CD4-positive, alpha-beta memory T cell (primary cell): ENCODE data around the gene RNF38. TPM values are rescaled to one million over a fixed set of nuclear protein-coding genes. Genes with fewer than 3 reads are reported as not detected.
"Not testable (repeated sequence)": the region's sequence is repeated elsewhere in the genome, so short reads cannot be mapped to it uniquely, and the experiment has no call there.

ENCODE experiments used
- CTCF ChIA-PET: fragments of 350-600 bp; sonication (Branson Sonifier 250); formaldehyde crosslinking; loops from one replicate; lab custom pipeline; 2021; ENCODE audit warnings: inconsistent platforms; ENCODE audit not compliant: partially characterized antibody; lab: Charles Lee
- POLR2A ChIA-PET: fragments of 350-600 bp; sonication (Branson Sonifier 250); formaldehyde crosslinking; loops from one replicate; lab custom pipeline; 2021; ENCODE audit not compliant: partially characterized antibody; lab: Charles Lee
- DNase-seq, 5 donors: peaks; one replicate each; pipeline versions ENCODE4 v3.0.0 to v3.0.0-alpha.2; 2020 to 2022; ENCODE audit warnings: mixed read lengths in 1 of 5
- H3K27ac ChIP-seq: one replicate; pipeline ENCODE4 v1.7.0; 2013; ENCODE audit warnings: low read depth, low read length
- H3K27me3 ChIP-seq: 2 replicates; pipeline ENCODE4 v1.7.0; 2013; ENCODE audit warnings: mild to moderate bottlenecking, low read length, moderate library complexity; ENCODE audit not compliant: insufficient read depth
- H3K36me3 ChIP-seq: 2 replicates; pipeline ENCODE4 v1.7.0; 2013; ENCODE audit warnings: mild to moderate bottlenecking, low read length, moderate library complexity; ENCODE audit not compliant: insufficient read depth
- H3K4me1 ChIP-seq: 2 replicates; pipeline ENCODE4 v1.7.0; 2013; ENCODE audit warnings: mild to moderate bottlenecking, low read length, moderate library complexity; ENCODE audit not compliant: insufficient read depth
- H3K4me3 ChIP-seq, 2 donors: one replicate each; pipeline ENCODE4 v1.7.0; 2013; ENCODE audit warnings: low read length in 2 of 2, mild to moderate bottlenecking in 1 of 2
- H3K9me3 ChIP-seq, 2 donors: one replicate each; pipeline ENCODE4 v1.7.0; 2013; ENCODE audit warnings: low read length in 2 of 2, control low read depth in 1 of 2; ENCODE audit not compliant: control insufficient read depth in 1 of 2
- H3K27ac Mint-ChIP-seq, 7 donors: one replicate each; pipeline ENCODE4 v1.8.0; 2020 to 2021; ENCODE audit warnings: mixed read lengths in 7 of 7, mild to moderate bottlenecking in 6 of 7, inconsistent platforms in 3 of 7, moderate library complexity in 3 of 7
- H3K27me3 Mint-ChIP-seq, 2 donors: one replicate each; pipeline ENCODE4 v1.8.0; 2020 to 2021; ENCODE audit warnings: mixed read lengths in 2 of 2
- H3K36me3 Mint-ChIP-seq, 2 donors: one replicate each; pipeline ENCODE4 v1.8.0; 2020 to 2021; ENCODE audit warnings: mixed read lengths in 2 of 2, inconsistent platforms in 1 of 2, mild to moderate bottlenecking in 1 of 2
- H3K4me1 Mint-ChIP-seq, 4 donors: one replicate each; pipeline ENCODE4 v1.8.0; 2020 to 2021; ENCODE audit warnings: mixed read lengths in 4 of 4, mild to moderate bottlenecking in 1 of 4
- H3K4me3 Mint-ChIP-seq, 8 donors: one replicate each; pipeline ENCODE4 v1.8.0; 2020 to 2021; ENCODE audit warnings: mixed read lengths in 8 of 8, mild to moderate bottlenecking in 7 of 8, moderate library complexity in 6 of 8, inconsistent platforms in 3 of 8
- H3K9me3 Mint-ChIP-seq, 8 donors: one replicate each; pipeline ENCODE4 v1.8.0; 2020 to 2021; ENCODE audit warnings: mixed read lengths in 8 of 8, mild to moderate bottlenecking in 5 of 8, inconsistent platforms in 3 of 8, moderate library complexity in 1 of 8
- intact Hi-C: fragments of 100-400 bp; cut with micrococcal nuclease; formaldehyde crosslinking; loops from one replicate; pipeline ENCODE4 v1.15.1; 2023
- polyA plus RNA-seq, 2 donors: library from polyadenylated mRNA; unstranded; fragments of 300-500 nt; fragmentation: Illumina TruSeq; gene quantifications; one replicate each; pipeline ENCODE4 v1.2.3, GENCODE V29; 2021
- total RNA-seq, 2 experiments: library from RNA; stranded (reverse); gene quantifications; one replicate each; pipeline ENCODE4 v1.2.3, GENCODE V29; 2021

RNF38 gene
- total and polyA plus RNA-seq, 4 experiments from 2014 or later: 16.5 to 78.3 (median 55.4) TPM

DNA sequence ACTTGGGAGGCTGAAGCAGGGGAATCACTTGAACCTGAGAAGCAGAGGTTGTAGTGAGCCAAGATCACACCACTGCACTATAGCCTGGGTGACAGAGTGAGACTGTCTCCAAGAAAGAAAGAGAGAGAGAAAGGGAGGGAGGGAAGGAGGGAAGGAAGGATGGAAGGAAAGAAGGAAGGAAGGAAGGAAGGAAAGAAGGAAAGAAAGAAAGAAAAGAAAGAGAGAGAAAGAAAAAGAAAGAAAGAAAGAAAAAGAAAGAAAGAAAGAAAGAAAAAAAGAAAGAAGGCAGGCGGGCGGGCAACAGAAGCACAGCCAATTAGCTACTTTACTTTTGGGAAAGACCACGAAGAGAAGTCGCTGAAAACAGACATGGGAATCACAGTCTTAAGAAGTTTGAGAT is 9.0 kb upstream of the RNF38 start:
- H3K4me1 ChIP-seq, H3K9me3 Mint-ChIP-seq, H3K4me3 Mint-ChIP-seq, H3K4me3 ChIP-seq, H3K27me3 Mint-ChIP-seq, H3K9me3 ChIP-seq, H3K27ac ChIP-seq, H3K27me3 ChIP-seq, H3K36me3 ChIP-seq, DNase-seq: not testable (repeated sequence)
- H3K36me3 Mint-ChIP-seq: peaks cover 3 to 11% of the 10 kb centered on the region in 2 donors
- ChIA-PET CTCF (interaction anchor here (1.1 to 9.8 kb wide), 13 partner anchors 9 to 327 kb away, joined by 3 to 505 read pairs (median 22); no protein-coding TSS in a partner anchor), POLR2A (interaction anchor here (0.9 to 2.6 kb wide), 2 partner anchors 8 to 79 kb away, joined by 4 to 20 read pairs; partner anchors contain the start of gene RNF38)
- peak overlapping the region in 5 of 7 donors; percentile 36 to 79 (median 74) for H3K27ac Mint-ChIP-seq
- intact Hi-C loops: loop anchor here (10.0 kb wide), 1 partner anchor 594 kb away; the partner anchor contains the start of genes HINT2 and SPAG8
- H3K4me1 Mint-ChIP-seq: peaks cover 19 to 35% (median 24%) of the 10 kb centered on the region in 4 donors

- Histone ChIP-seq H3K27ac (peak overlapping the region; percentile 15), H3K4me3 (no peak overlapping the region), H3K36me3 (no peaks in the 10 kb centered on the region), H3K4me1 (peaks cover 9% of the 10 kb centered on the region), H3K27me3 (no peaks in the 10 kb centered on the region), H3K9me3 (no peaks in the 10 kb centered on the region)
- Mint-ChIP-seq H3K4me1 (peaks cover 11 to 27% (median 19%) of the 10 kb centered on the region in 4 donors), H3K4me3 (no peak overlapping the region), H3K27me3 (no peaks in the 10 kb centered on the region), H3K36me3 (peaks cover 0 to 6% of the 10 kb centered on the region in 2 donors), H3K9me3 (no peaks in the 10 kb centered on the region), H3K27ac (peak overlapping the region; percentile 33 to 92 (median 70))
- ChIA-PET POLR2A (interaction anchor here (0.9 to 2.6 kb wide), 9 partner anchors 29 to 322 kb away, joined by 3 to 20 read pairs (median 5); partner anchors contain the start of gene CLTA), CTCF (interaction anchor here (0.7 to 9.8 kb wide), 46 partner anchors 8 to 466 kb away, joined by 3 to 505 read pairs (median 4); partner anchors contain the start of gene GNE)
- intact Hi-C loops: loop anchor here (1.0 to 10.0 kb wide), 3 partner anchors 43 to 592 kb away; partner anchors contain the start of genes HINT2 and SPAG8
- peak; percentile 67 to 73 (median 71) for DNase-seq
These were observed 7.2 kb upstream of the RNF38 start for GRCh38 chr9:36407122-36407723.

DNA sequence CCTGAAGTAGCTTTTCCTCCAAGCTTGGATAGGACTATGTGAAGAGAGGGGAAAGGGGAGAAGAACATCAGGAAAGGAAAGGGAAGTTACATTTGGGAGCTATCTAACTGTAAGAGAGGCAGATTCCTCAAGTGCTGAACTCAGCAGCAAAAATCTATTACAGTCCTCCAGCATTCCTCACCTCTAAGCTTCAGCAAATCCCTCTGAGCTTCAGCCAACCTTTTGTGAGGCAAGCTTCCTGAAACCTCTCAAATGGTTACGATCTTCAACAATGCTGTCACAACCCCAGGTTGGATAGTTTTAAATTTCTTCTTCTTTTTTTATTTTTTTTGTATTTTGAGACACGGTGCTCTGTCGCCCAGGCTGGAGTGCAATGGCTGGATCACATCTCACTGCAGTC is 2.5 kb upstream of the RNF38 start:
- H3K27me3 ChIP-seq: no peaks in the 10 kb centered on the region
- CTCF ChIA-PET: interaction anchor here (0.9 to 9.8 kb wide), 5 partner anchors 41 to 326 kb away, joined by 3 to 505 read pairs (median 7); partner anchors contain the start of gene CLTA
- no peak for DNase-seq
- Mint-ChIP-seq H3K27ac (peak overlapping the region; percentile 68 to 98 (median 90)), H3K27me3 (no peaks in the 10 kb centered on the region), H3K36me3 (peaks cover 0 to 19% of the 10 kb centered on the region in 2 donors), H3K9me3 (no peaks in the 10 kb centered on the region), H3K4me1 (peaks cover 25 to 48% (median 37%) of the 10 kb centered on the region in 4 donors), H3K4me3 (peak overlapping the region in 4 of 8 donors; percentile 46 to 60 (median 47))
- H3K27ac ChIP-seq: no peak overlapping the region
- POLR2A ChIA-PET: interaction anchor here (0.6 to 3.6 kb wide), 3 partner anchors 58 to 85 kb away, joined by 3 to 50 read pairs (median 3); no protein-coding TSS in a partner anchor
- H3K9me3 ChIP-seq: no peaks in the 10 kb centered on the region
- peaks cover 34% of the 10 kb centered on the region for H3K4me1 ChIP-seq
- no peak overlapping the region for H3K4me3 ChIP-seq
- H3K36me3 ChIP-seq: no peaks in the 10 kb centered on the region
- intact Hi-C loops: loop anchor here (5.0 to 10.0 kb wide), 2 partner anchors 170 to 588 kb away; partner anchors contain the start of genes HINT2, MELK and SPAG8

DNA sequence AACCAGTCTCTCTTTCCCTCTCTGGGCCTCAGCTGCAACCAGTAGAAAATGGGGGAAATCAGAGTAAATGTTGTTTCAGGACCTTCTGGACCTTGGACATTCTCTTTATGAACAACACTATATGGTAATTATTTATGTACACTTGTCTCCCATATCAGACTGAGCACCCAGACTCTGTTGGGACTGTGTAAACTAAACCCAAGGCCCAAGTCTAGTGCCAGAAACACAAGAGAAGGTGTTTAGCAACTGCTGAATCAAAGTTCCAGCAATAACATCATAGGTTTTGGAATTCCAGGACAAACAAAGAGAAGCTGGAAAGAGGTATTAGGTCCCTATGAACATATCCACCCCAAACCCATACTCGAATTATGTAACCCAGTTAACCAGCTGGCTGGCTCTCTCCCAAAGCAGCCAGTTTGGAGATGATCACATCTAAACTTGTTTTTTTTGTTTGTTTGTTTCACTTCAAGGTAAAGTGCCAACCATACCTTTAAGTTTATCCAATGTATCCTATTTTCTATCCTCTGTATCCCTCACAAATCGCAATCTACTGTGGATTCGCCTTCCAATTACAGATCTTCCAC is 1.9 kb upstream of the RNF38 start:
- Mint-ChIP-seq H3K27ac (peak overlapping the region; percentile 92 to 99 (median 96)), H3K36me3 (peaks cover 0 to 15% of the 10 kb centered on the region in 2 donors), H3K4me3 (peak overlapping the region; percentile 82 to 93 (median 92)), H3K9me3 (no peaks in the 10 kb centered on the region), H3K27me3 (no peaks in the 10 kb centered on the region), H3K4me1 (peaks cover 20 to 46% (median 32%) of the 10 kb centered on the region in 4 donors)
- CTCF ChIA-PET: interaction anchor here (0.9 to 9.8 kb wide), 4 partner anchors 42 to 327 kb away, joined by 3 to 505 read pairs (median 5); partner anchors contain the start of gene CLTA
- POLR2A ChIA-PET: interaction anchor here (0.6 to 3.6 kb wide), 3 partner anchors 58 to 85 kb away, joined by 3 to 50 read pairs (median 3); no protein-coding TSS in a partner anchor
- H3K27ac ChIP-seq: peak overlapping the region; percentile 97
- intact Hi-C loops: loop anchor here (2.0 to 10.0 kb wide), 3 partner anchors 85 to 587 kb away; partner anchors contain the start of genes HINT2, MELK and SPAG8
- H3K4me3 ChIP-seq: no peak overlapping the region
- no peaks in the 10 kb centered on the region for H3K36me3 ChIP-seq
- no peak for DNase-seq
- no peaks in the 10 kb centered on the region for H3K27me3 ChIP-seq
- H3K9me3 ChIP-seq: no peaks in the 10 kb centered on the region
- H3K4me1 ChIP-seq: peaks cover 33% of the 10 kb centered on the region

GRCh38 chr9:36401164-36401740 is 1.2 kb upstream of the RNF38 start:
- no peak for DNase-seq
- H3K9me3 Mint-ChIP-seq: no peaks in the 10 kb centered on the region
- Histone ChIP-seq H3K4me1 (peaks cover 38% of the 10 kb centered on the region), H3K36me3 (no peaks in the 10 kb centered on the region), H3K27ac (peak overlapping the region; percentile 97), H3K9me3 (no peaks in the 10 kb centered on the region), H3K27me3 (no peaks in the 10 kb centered on the region), H3K4me3 (peak overlapping the region in 1 of 2 donors; percentile 65)
- peak overlapping the region; percentile 92 to 99 (median 97) for H3K27ac Mint-ChIP-seq
- H3K4me3 Mint-ChIP-seq: peak overlapping the region; percentile 82 to 93 (median 92)
- H3K27me3 Mint-ChIP-seq: no peaks in the 10 kb centered on the region
- ChIA-PET POLR2A (interaction anchor here (0.5 to 3.6 kb wide), 8 partner anchors 8 to 274 kb away, joined by 3 to 50 read pairs (median 4); partner anchors contain the start of gene MELK), CTCF (interaction anchor here (0.7 to 9.8 kb wide), 2 partner anchors 49 to 156 kb away, joined by 3 to 505 read pairs; no protein-coding TSS in a partner anchor)
- H3K4me1 Mint-ChIP-seq: peaks cover 23 to 51% (median 37%) of the 10 kb centered on the region in 4 donors
- intact Hi-C loops: loop anchor here (2.0 to 10.0 kb wide), 3 partner anchors 86 to 586 kb away; partner anchors contain the start of genes HINT2, MELK and SPAG8
- H3K36me3 Mint-ChIP-seq: peaks cover 0 to 15% of the 10 kb centered on the region in 2 donors

DNA sequence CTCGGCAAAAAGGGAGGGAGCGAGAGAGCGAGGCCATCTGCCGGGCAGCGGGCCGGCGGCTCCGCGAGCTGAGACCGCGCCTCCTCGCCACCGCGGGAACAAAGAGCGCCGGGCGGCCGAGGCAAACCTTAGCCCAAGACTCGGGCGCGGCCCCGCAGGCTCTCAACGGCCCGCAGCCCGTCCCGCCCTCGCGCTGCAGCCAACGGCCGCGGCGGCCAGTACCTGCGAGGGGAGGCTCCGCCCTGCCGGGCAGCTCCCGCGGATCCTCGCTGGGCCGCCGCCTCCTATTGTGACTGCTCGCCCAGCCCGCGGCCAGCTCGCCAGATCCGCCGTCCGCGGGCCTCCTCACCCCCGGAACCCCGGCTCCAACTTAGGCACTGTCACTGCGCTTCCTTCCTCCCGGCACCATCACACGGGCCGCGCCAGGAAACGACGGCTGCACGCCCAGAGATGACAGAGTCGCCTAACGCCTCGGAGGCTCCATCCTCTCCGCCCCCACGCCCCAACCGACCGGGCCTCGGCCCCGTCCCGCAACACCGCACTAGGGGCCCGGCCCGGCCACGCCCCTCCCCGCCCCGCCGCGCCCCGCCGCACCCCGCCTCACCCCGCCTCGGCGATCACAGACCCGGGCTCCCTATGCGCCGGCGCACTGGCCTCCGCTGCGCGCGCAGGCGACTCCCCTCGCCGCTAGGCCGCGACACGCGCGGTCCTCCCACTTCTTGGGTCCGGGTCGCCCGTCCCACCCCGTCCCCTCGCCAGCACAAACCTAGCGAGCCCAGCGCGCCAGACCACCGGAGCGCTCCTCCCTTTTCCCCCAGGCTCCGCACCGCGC is 479 bp upstream of the RNF38 start:
- Mint-ChIP-seq H3K4me1 (peaks cover 30 to 58% (median 44%) of the 10 kb centered on the region in 4 donors), H3K9me3 (no peaks in the 10 kb centered on the region), H3K36me3 (peaks cover 0 to 22% of the 10 kb centered on the region in 2 donors), H3K4me3 (peak overlapping the region; percentile 92 to 97 (median 94)), H3K27ac (peak overlapping the region; percentile 92 to 100 (median 98)), H3K27me3 (no peaks in the 10 kb centered on the region)
- H3K27ac ChIP-seq: peak overlapping the region; percentile 97
- peak; percentile 89 to 93 (median 90) for DNase-seq
- POLR2A ChIA-PET: interaction anchor here (0.9 to 3.6 kb wide), 12 partner anchors 9 to 720 kb away, joined by 3 to 50 read pairs (median 3); partner anchors contain the start of genes MELK and ZCCHC7
- no peaks in the 10 kb centered on the region for H3K27me3 ChIP-seq
- H3K9me3 ChIP-seq: no peaks in the 10 kb centered on the region
- peak overlapping the region; percentile 65 to 77 for H3K4me3 ChIP-seq
- H3K36me3 ChIP-seq: no peaks in the 10 kb centered on the region
- H3K4me1 ChIP-seq: peaks cover 45% of the 10 kb centered on the region
- intact Hi-C loops: loop anchor here (1.0 to 10.0 kb wide), 5 partner anchors 86 to 586 kb away; partner anchors contain the start of genes CLTA, GNE, HINT2 and MELK
- CTCF ChIA-PET: interaction anchor here (0.7 to 9.8 kb wide), 2 partner anchors 50 to 157 kb away, joined by 3 to 505 read pairs; no protein-coding TSS in a partner anchor
